Measurements from ENCODE around the gene MYO7A. TPM values are rescaled to one million over a fixed set of nuclear protein-coding genes. Genes with fewer than 3 reads are reported as not detected.

The MYO7A gene
- total and polyA plus RNA-seq, 2 experiments from 2014 or later = 9.8 to 10.1 TPM

- peaks cover 13% of the 10 kb centered on the region for H3K4me1 ChIP-seq (ENCODE audit: insufficient read depth)
- no peak overlapping the region for H2AFZ ChIP-seq
- no peak overlapping the region for H3K4me2 ChIP-seq
- no peaks in the 10 kb centered on the region for H3K9me2 ChIP-seq (replicated peaks; ENCODE audit: insufficient read depth)
- no peaks in the 10 kb centered on the region for H3K36me3 ChIP-seq (replicated peaks; ENCODE audit: insufficient read depth, low read depth)
- no peak overlapping the region for H3K27ac ChIP-seq
- H3K4me3 ChIP-seq = no peak overlapping the region
- TF ChIP-seq EZH2 (IDR thresholded peaks at IDR 0.05; ENCODE audit: borderline replicate concordance) (no peak), EZH2phosphoT487 (IDR thresholded peaks at IDR 0.05; ENCODE audit: low read depth, severe bottlenecking, unreplicated experiment) (no peak)
- TF ChIP-seq, protein P1, sequence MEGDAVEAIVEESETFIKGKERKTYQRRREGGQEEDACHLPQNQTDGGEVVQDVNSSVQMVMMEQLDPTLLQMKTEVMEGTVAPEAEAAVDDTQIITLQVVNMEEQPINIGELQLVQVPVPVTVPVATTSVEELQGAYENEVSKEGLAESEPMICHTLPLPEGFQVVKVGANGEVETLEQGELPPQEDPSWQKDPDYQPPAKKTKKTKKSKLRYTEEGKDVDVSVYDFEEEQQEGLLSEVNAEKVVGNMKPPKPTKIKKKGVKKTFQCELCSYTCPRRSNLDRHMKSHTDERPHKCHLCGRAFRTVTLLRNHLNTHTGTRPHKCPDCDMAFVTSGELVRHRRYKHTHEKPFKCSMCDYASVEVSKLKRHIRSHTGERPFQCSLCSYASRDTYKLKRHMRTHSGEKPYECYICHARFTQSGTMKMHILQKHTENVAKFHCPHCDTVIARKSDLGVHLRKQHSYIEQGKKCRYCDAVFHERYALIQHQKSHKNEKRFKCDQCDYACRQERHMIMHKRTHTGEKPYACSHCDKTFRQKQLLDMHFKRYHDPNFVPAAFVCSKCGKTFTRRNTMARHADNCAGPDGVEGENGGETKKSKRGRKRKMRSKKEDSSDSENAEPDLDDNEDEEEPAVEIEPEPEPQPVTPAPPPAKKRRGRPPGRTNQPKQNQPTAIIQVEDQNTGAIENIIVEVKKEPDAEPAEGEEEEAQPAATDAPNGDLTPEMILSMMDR (IDR thresholded peaks at IDR 0.05; ENCODE audit: poor library complexity) = no peak
- H3K79me2 ChIP-seq = no peaks in the 10 kb centered on the region
- WGBS (ENCODE audit: low lambda C conversion rate, missing lambda C conversion rate) = 78% methylated on average over 8 of the region's 8 CpGs
- H4K20me1 ChIP-seq (ENCODE audit: insufficient read depth, poor library complexity, severe bottlenecking) = no peaks in the 10 kb centered on the region
- no peak for DNase-seq (ENCODE audit: low spot score)
- no peaks in the 10 kb centered on the region for H3K9me3 ChIP-seq (ENCODE audit: low read depth)
- no peaks in the 10 kb centered on the region for H3K27me3 ChIP-seq
Measured at GRCh38 chr11:77136074-77136473, 8.0 kb downstream of the MYO7A start.

- no peak overlapping the region for H2AFZ ChIP-seq
- WGBS (ENCODE audit: low lambda C conversion rate, missing lambda C conversion rate) = 73% methylated on average over 12 of the region's 12 CpGs
- no peak for DNase-seq (ENCODE audit: low spot score)
- H3K36me3 ChIP-seq (replicated peaks; ENCODE audit: insufficient read depth, low read depth) = no peaks in the 10 kb centered on the region
- no peaks in the 10 kb centered on the region for H4K20me1 ChIP-seq (ENCODE audit: insufficient read depth, poor library complexity, severe bottlenecking)
- H3K27me3 ChIP-seq = no peaks in the 10 kb centered on the region
- peaks cover 20% of the 10 kb centered on the region for H3K4me1 ChIP-seq (ENCODE audit: insufficient read depth)
- no peaks in the 10 kb centered on the region for H3K9me2 ChIP-seq (replicated peaks; ENCODE audit: insufficient read depth)
- TF ChIP-seq, protein P1 (IDR thresholded peaks at IDR 0.05; ENCODE audit: poor library complexity) = no peak
- TF ChIP-seq EZH2phosphoT487 (IDR thresholded peaks at IDR 0.05; ENCODE audit: low read depth, severe bottlenecking, unreplicated experiment) (no peak), EZH2 (IDR thresholded peaks at IDR 0.05; ENCODE audit: borderline replicate concordance) (no peak)
- H3K79me2 ChIP-seq = no peaks in the 10 kb centered on the region
- no peaks in the 10 kb centered on the region for H3K9me3 ChIP-seq (ENCODE audit: low read depth)
- H3K4me3 ChIP-seq = no peak overlapping the region
- H3K27ac ChIP-seq = no peak overlapping the region
- H3K4me2 ChIP-seq = no peak overlapping the region
Measured at GRCh38 chr11:77136784-77137420, 8.9 kb downstream of the MYO7A start.

DNA sequence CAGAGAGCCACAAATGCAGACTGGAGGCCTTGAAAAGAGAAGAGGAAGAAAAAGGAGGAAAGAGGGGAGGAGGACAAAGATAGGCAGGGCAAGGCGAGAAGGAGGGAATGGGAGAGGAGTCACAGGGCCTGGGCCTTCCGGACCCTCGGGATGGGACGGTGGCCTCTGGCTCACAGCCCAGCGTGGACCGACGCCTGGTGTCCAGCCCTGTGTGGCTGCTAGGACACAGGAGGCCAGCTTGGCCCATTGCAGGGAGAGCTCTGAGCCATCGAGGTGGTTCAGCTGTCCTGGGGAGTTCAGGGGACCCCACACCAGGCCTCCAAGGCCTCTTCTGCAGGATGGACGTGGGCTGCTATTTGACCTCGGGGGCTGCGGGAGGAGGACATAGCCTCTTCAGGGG, 9.4 kb downstream of the MYO7A start:
- DNase-seq (ENCODE audit: low spot score) = no peak
- 96% methylated on average over 11 of the region's 11 CpGs for WGBS (ENCODE audit: low lambda C conversion rate, missing lambda C conversion rate)
- no peaks in the 10 kb centered on the region for H3K79me2 ChIP-seq
- no peaks in the 10 kb centered on the region for H4K20me1 ChIP-seq (ENCODE audit: insufficient read depth, poor library complexity, severe bottlenecking)
- H3K9me3 ChIP-seq (ENCODE audit: low read depth) = no peaks in the 10 kb centered on the region
- H3K9me2 ChIP-seq (replicated peaks; ENCODE audit: insufficient read depth) = no peaks in the 10 kb centered on the region
- H3K4me2 ChIP-seq = no peak overlapping the region
- no peak overlapping the region for H3K4me3 ChIP-seq
- H3K4me1 ChIP-seq (ENCODE audit: insufficient read depth) = peaks cover 20% of the 10 kb centered on the region
- no peaks in the 10 kb centered on the region for H3K27me3 ChIP-seq
- TF ChIP-seq, protein P1 (IDR thresholded peaks at IDR 0.05; ENCODE audit: poor library complexity) = no peak
- TF ChIP-seq EZH2phosphoT487 (IDR thresholded peaks at IDR 0.05; ENCODE audit: low read depth, severe bottlenecking, unreplicated experiment) (no peak), EZH2 (IDR thresholded peaks at IDR 0.05; ENCODE audit: borderline replicate concordance) (no peak)
- no peak overlapping the region for H2AFZ ChIP-seq
- no peaks in the 10 kb centered on the region for H3K36me3 ChIP-seq (replicated peaks; ENCODE audit: insufficient read depth, low read depth)
- H3K27ac ChIP-seq = no peak overlapping the region

All from hepatocyte (in vitro differentiated cells).